SHP77 treated with DMSO at 0.1 percent for 48 hours (cell line): ENCODE data around the gene CORO6.

ENCODE experiments used
- DNase-seq: peaks from one replicate; lab custom pipeline; 2025; lab: John Stamatoyannopoulos, UW

The CORO6 gene

GRCh38 chr17:29630630-29631193 lies 8.0 kb upstream of the CORO6 start:
- DNase-seq = no peak

- DNase-seq = no peak
These were observed 7.1 kb upstream of the CORO6 start for GRCh38 chr17:29629839-29630238.

- no peak for DNase-seq
These were observed 5.9 kb upstream of the CORO6 start for GRCh38 chr17:29628644-29629043.

- no peak for DNase-seq
These were observed 5.2 kb upstream of the CORO6 start for GRCh38 chr17:29627951-29628350.

GRCh38 chr17:29625037-29625750 lies 2.5 kb upstream of the CORO6 start:
- no peak for DNase-seq

GRCh38 chr17:29624586-29624985 lies 1.9 kb upstream of the CORO6 start:
- no peak for DNase-seq

GRCh38 chr17:29623283-29623647 lies 553 bp upstream of the CORO6 start:
- no peak for DNase-seq

GRCh38 chr17:29621751-29622194 lies 939 bp downstream of the CORO6 start:
- no peak for DNase-seq

GRCh38 chr17:29620779-29621500 lies 1.8 kb downstream of the CORO6 start:
- DNase-seq = no peak

- no peak for DNase-seq
These were observed 2.4 kb downstream of the CORO6 start for GRCh38 chr17:29620271-29620670.

- no peak for DNase-seq
These were observed 3.5 kb downstream of the CORO6 start for GRCh38 chr17:29619251-29619650.

- no peak for DNase-seq
These were observed 4.2 kb downstream of the CORO6 start for GRCh38 chr17:29618272-29619065.

GRCh38 chr17:29617481-29618271 lies 5.0 kb downstream of the CORO6 start:
- no peak for DNase-seq

- no peak for DNase-seq
These were observed 5.6 kb downstream of the CORO6 start for GRCh38 chr17:29617125-29617480.

GRCh38 chr17:29616300-29617048 lies 6.2 kb downstream of the CORO6 start:
- no peak for DNase-seq

- no peak for DNase-seq
These were observed 7.0 kb downstream of the CORO6 start for GRCh38 chr17:29615492-29616299.

- no peak for DNase-seq
These were observed 7.7 kb downstream of the CORO6 start for GRCh38 chr17:29615048-29615385.

- no peak for DNase-seq
These were observed 8.2 kb downstream of the CORO6 start for GRCh38 chr17:29614349-29615047.

GRCh38 chr17:29613856-29614255 lies 8.9 kb downstream of the CORO6 start:
- DNase-seq = no peak
